ENCODE measurements around the gene GDPD5. TPM values are rescaled to one million over a fixed set of nuclear protein-coding genes. Genes with fewer than 3 reads are reported as not detected.

GDPD5 gene
- polyA plus RNA-seq, 3 donors = 4.9 to 39.0 (median 7.6) TPM

GRCh38 chr11:75523811-75524664 is 1.7 kb downstream of the GDPD5 start:
- Mint-ChIP-seq H3K27ac (peak overlapping the region in 1 of 7 donors; percentile 28), H3K27me3 (ENCODE audit: low read depth in 3 of 3) (peaks cover 17 to 34% (median 27%) of the 10 kb centered on the region in 3 donors), H3K4me1 (peaks cover 28% of the 10 kb centered on the region), H3K9me3 (peaks cover 0 to 5% (median 0%) of the 10 kb centered on the region in 7 donors), H3K36me3 (peaks cover 0 to 3% of the 10 kb centered on the region in 2 donors), H3K4me3 (peak overlapping the region; percentile 90 to 95)
- H3K9ac ChIP-seq (ENCODE audit: insufficient read depth, low read length, poor library complexity, severe bottlenecking) = no peak overlapping the region
- peaks cover 0 to 12% of the 10 kb centered on the region in 2 donors for H3K27me3 ChIP-seq (ENCODE audit: control insufficient read depth in 2 of 2, insufficient read depth in 2 of 2, low read length in 2 of 2)
- H3K9me3 ChIP-seq (replicated peaks in 1 of 2; ENCODE audit: control insufficient read depth in 1 of 2, insufficient read depth in 1 of 2, low read length in 2 of 2) = no peaks in the 10 kb centered on the region
- H3K27ac ChIP-seq (ENCODE audit: low read depth in 1 of 2, low read length in 2 of 2) = no peak overlapping the region
- peaks cover 27% of the 10 kb centered on the region for H4K20me1 ChIP-seq (ENCODE audit: insufficient read depth, low read length)
- no peak for DNase-seq
- peaks cover 21 to 25% of the 10 kb centered on the region in 2 donors for H3K4me1 ChIP-seq (ENCODE audit: control insufficient read depth in 1 of 2, insufficient read depth in 2 of 2, low read length in 2 of 2)
- H3K79me2 ChIP-seq (ENCODE audit: insufficient read depth, low read length) = peaks cover 8% of the 10 kb centered on the region
- H3K4me2 ChIP-seq (replicated peaks; ENCODE audit: extremely low read depth, low read length, poor library complexity, severe bottlenecking) = peak overlapping the region; percentile 99
- peak overlapping the region in 2 of 3 experiments; percentile 66 to 87 for H3K4me3 ChIP-seq (replicated peaks in 1 of 3; ENCODE audit: low read depth in 2 of 3, low read length in 3 of 3)
- TF ChIP-seq CTCF (IDR thresholded peaks at IDR 0.05) = no peak
- peak overlapping the region; percentile 94 for H2AFZ ChIP-seq (ENCODE audit: insufficient read depth, low read depth, low read length, poor library complexity, severe bottlenecking)
- no peaks in the 10 kb centered on the region for H3K36me3 ChIP-seq (replicated peaks in 1 of 2; ENCODE audit: control insufficient read depth in 1 of 2, insufficient read depth in 2 of 2, low read length in 2 of 2)
- intact Hi-C loops (cut with micrococcal nuclease) = no loop called here
- WGBS (ENCODE audit: insufficient coverage) = 67% methylated on average over 5 of the region's 10 CpGs

- Histone ChIP-seq H3K4me1 (ENCODE audit: control insufficient read depth in 1 of 2, insufficient read depth in 2 of 2, low read length in 2 of 2) (peaks cover 21 to 25% of the 10 kb centered on the region in 2 donors), H3K79me2 (ENCODE audit: insufficient read depth, low read length) (peaks cover 8% of the 10 kb centered on the region), H3K9ac (ENCODE audit: insufficient read depth, low read length, poor library complexity, severe bottlenecking) (no peak overlapping the region), H4K20me1 (ENCODE audit: insufficient read depth, low read length) (peaks cover 27% of the 10 kb centered on the region), H3K4me3 (replicated peaks in 1 of 3; ENCODE audit: low read depth in 2 of 3, low read length in 3 of 3) (no peak overlapping the region), H3K9me3 (replicated peaks in 1 of 2; ENCODE audit: control insufficient read depth in 1 of 2, insufficient read depth in 1 of 2, low read length in 2 of 2) (no peaks in the 10 kb centered on the region), H2AFZ (ENCODE audit: insufficient read depth, low read depth, low read length, poor library complexity, severe bottlenecking) (no peak overlapping the region), H3K27ac (ENCODE audit: low read depth in 1 of 2, low read length in 2 of 2) (no peak overlapping the region), H3K27me3 (ENCODE audit: control insufficient read depth in 2 of 2, insufficient read depth in 2 of 2, low read length in 2 of 2) (peaks cover 0 to 12% of the 10 kb centered on the region in 2 donors), H3K36me3 (replicated peaks in 1 of 2; ENCODE audit: control insufficient read depth in 1 of 2, insufficient read depth in 2 of 2, low read length in 2 of 2) (no peaks in the 10 kb centered on the region), H3K4me2 (replicated peaks; ENCODE audit: extremely low read depth, low read length, poor library complexity, severe bottlenecking) (no peak overlapping the region)
- Mint-ChIP-seq H3K9me3 (peaks cover 0 to 5% (median 0%) of the 10 kb centered on the region in 7 donors), H3K4me1 (peaks cover 31% of the 10 kb centered on the region), H3K27ac (no peak overlapping the region), H3K4me3 (peak overlapping the region in 1 of 2 donors; percentile 12), H3K36me3 (peaks cover 0 to 3% of the 10 kb centered on the region in 2 donors), H3K27me3 (ENCODE audit: low read depth in 3 of 3) (peaks cover 15 to 27% (median 24%) of the 10 kb centered on the region in 3 donors)
- DNase-seq = no peak
- WGBS (ENCODE audit: insufficient coverage) = 75% methylated on average over 5 of the region's 5 CpGs
- no peak for TF ChIP-seq CTCF (IDR thresholded peaks at IDR 0.05)
- intact Hi-C loops (cut with micrococcal nuclease) = no loop called here
Measured at GRCh38 chr11:75523189-75523588, 2.6 kb downstream of the GDPD5 start.
